HG03469 (cell line): ENCODE results near the gene HPS6.

Experiments
- ATAC-seq: cut with Tn5 transposase; IDR thresholded peaks from one replicate; pipeline ENCODE4 v1.9.1; 2021; ENCODE audit warnings: mild to moderate bottlenecking, moderate library complexity, moderate number of reproducible peaks; ENCODE audit not compliant: unreplicated experiment

The HPS6 gene

GRCh38 chr10:102067091-102067916 lies 2.2 kb downstream of the HPS6 start:
- no peak for ATAC-seq

- ATAC-seq: no peak
Measured at GRCh38 chr10:102068216-102068615, 3.1 kb downstream of the HPS6 start.

GRCh38 chr10:102069071-102069470 lies 3.9 kb downstream of the HPS6 start:
- ATAC-seq: no peak

- no peak for ATAC-seq
Measured at GRCh38 chr10:102072673-102073527, 7.8 kb downstream of the HPS6 start.

- no peak for ATAC-seq
Measured at GRCh38 chr10:102083541-102083940, 18.4 kb downstream of the HPS6 start.

GRCh38 chr10:102085336-102085735 lies 20.2 kb downstream of the HPS6 start:
- ATAC-seq: no peak

- no peak for ATAC-seq
Measured at GRCh38 chr10:102086196-102086595, 21.0 kb downstream of the HPS6 start.

GRCh38 chr10:102090772-102091171 lies 25.6 kb downstream of the HPS6 start:
- no peak for ATAC-seq

GRCh38 chr10:102096449-102096848 lies 31.3 kb downstream of the HPS6 start:
- no peak for ATAC-seq

GRCh38 chr10:102101152-102101551 lies 36.0 kb downstream of the HPS6 start:
- ATAC-seq: no peak

GRCh38 chr10:102102421-102102820 lies 37.3 kb downstream of the HPS6 start:
- ATAC-seq: no peak

- ATAC-seq: no peak
Measured at GRCh38 chr10:102106998-102107397, 41.8 kb downstream of the HPS6 start.

GRCh38 chr10:102109166-102110116 lies 44.3 kb downstream of the HPS6 start:
- no peak for ATAC-seq

GRCh38 chr10:102111276-102111675 lies 46.1 kb downstream of the HPS6 start:
- no peak for ATAC-seq

GRCh38 chr10:102112210-102112817 lies 47.2 kb downstream of the HPS6 start:
- ATAC-seq: no peak

- ATAC-seq: no peak
Measured at GRCh38 chr10:102113261-102113955, 48.3 kb downstream of the HPS6 start.

- no peak for ATAC-seq
Measured at GRCh38 chr10:102113956-102114857, 49.1 kb downstream of the HPS6 start.

- ATAC-seq: no peak
Measured at GRCh38 chr10:102114861-102115618, 49.9 kb downstream of the HPS6 start.
